K562 (cell line): Measurements from ENCODE around the gene KIF5A. TPM values are rescaled to one million over a fixed set of nuclear protein-coding genes. Genes with fewer than 3 reads are reported as not detected.

Experiments
- ARID1B ChIP-seq: fragments of 450-650 bp; IDR thresholded peaks from 2 replicates; pipeline ENCODE4 v1.6.1; 2016; ENCODE audit warnings: antibody characterized with exemption, mild to moderate bottlenecking, inconsistent platforms
- CBX1 ChIP-seq: sonication (generic); IDR thresholded peaks from 2 replicates; pipeline ENCODE4 v1.6.1; 2016; ENCODE audit warnings: antibody characterized with exemption, low read depth, mild to moderate bottlenecking
- DIDO1 ChIP-seq: fragments of 450-650 bp; IDR thresholded peaks from 2 replicates; pipeline ENCODE4 v1.6.1; 2016; ENCODE audit warnings: low read depth, missing biosample characterization, missing genetic modification characterization
- PRMT5 ChIP-seq: sonication (generic); formaldehyde crosslinking; IDR thresholded peaks from 2 replicates; pipeline ENCODE4 v1.5.0; 2020; ENCODE audit warnings: missing genetic modification reagents
- RFX1 ChIP-seq: fragments of 450-650 bp; IDR thresholded peaks from 2 replicates; pipeline ENCODE4 v1.6.1; 2016; ENCODE audit warnings: mild to moderate bottlenecking, moderate library complexity
- ZNF668 ChIP-seq: fragments of 250-450 bp; sonication (Bioruptor Pico); IDR thresholded peaks from 2 replicates; pipeline ENCODE4 v1.8.0; 2022; ENCODE audit warnings: mild to moderate bottlenecking, inconsistent platforms
- polyA plus RNA-seq, 8 experiments: library from polyadenylated mRNA; depleted of rRNA in 4 of 8; stranded (reverse) in 5 of 8; unstranded in 3 of 8; fragments of >200 nt; fragmentation: Nextera tagmentation in 2 of 8; fragmentation: Illumina TruSeq in 1 of 8; extraction: Ambion mirVana in 2 of 8; extraction: Trizol in 1 of 8; gene quantifications; 2 replicates each; pipeline versions ENCODE4 v1.2.1 to v1.2.3, GENCODE V29; 2011 to 2014; ENCODE audit warnings: inconsistent platforms in 1 of 8, missing spikeins in 1 of 8
- total RNA-seq, 7 experiments: library from RNA; depleted of rRNA in 6 of 7; stranded (reverse); fragments of >200 nt in 6 of 7; fragmentation: Illumina TruSeq in 2 of 7; extraction: Trizol in 2 of 7; gene quantifications; 2 replicates each; pipeline versions ENCODE4 v1.2.1 to v1.2.3, GENCODE V29; 2011 to 2021; ENCODE audit warnings: low replicate concordance in 1 of 7
- TF ChIP-seq, protein P1 (sequence below): fragments of 250-450 bp; sonication (Bioruptor Pico); IDR thresholded peaks from 2 replicates; pipeline ENCODE4 v1.5.0; 2021; ENCODE audit warnings: mild to moderate bottlenecking, borderline replicate concordance
- TF ChIP-seq, protein P2 (sequence below): fragments of 450-650 bp; IDR thresholded peaks from 2 replicates; pipeline ENCODE4 v1.6.1; 2016; ENCODE audit warnings: mild to moderate bottlenecking
- TF ChIP-seq, protein P3 (sequence below), 2 experiments: fragments of 200-800 bp in 1 of 2; sonication (Bioruptor generic) in 1 of 2; sonication (generic) in 1 of 2; formaldehyde crosslinking in 1 of 2; IDR thresholded peaks in 1 of 2; conservative IDR thresholded peaks in 1 of 2; 2 replicates each; pipeline versions ENCODE4 v1.5.0 to v1.6.1; 2016 to 2020; ENCODE audit warnings: missing compliant biosample characterization in 1 of 2, missing genetic modification characterization in 1 of 2, missing genetic modification reagents in 1 of 2
- TF ChIP-seq, protein P4 (sequence below): fragments of 250-450 bp; sonication (Bioruptor Pico); IDR thresholded peaks from 2 replicates; pipeline ENCODE4 v1.5.0; 2021
- TF ChIP-seq, protein P5 (sequence below): fragments of 150-350 bp; IDR thresholded peaks from 2 replicates; pipeline ENCODE4 v1.6.1; 2014; ENCODE audit warnings: low read depth, mild to moderate bottlenecking, low read length, borderline replicate concordance
- TF ChIP-seq, protein P6 (sequence below): fragments of 450-650 bp; formaldehyde crosslinking; IDR thresholded peaks from 2 replicates; pipeline ENCODE4 v1.4.0; 2020; ENCODE audit warnings: mild to moderate bottlenecking, moderate library complexity

KIF5A gene
- total and polyA plus RNA-seq, 9 of the 15 experiments (the other 6 are each of a cell fraction or from before 2014, with no cell fraction given): 3.4 to 17.7 (median 8.0) TPM

DNA sequence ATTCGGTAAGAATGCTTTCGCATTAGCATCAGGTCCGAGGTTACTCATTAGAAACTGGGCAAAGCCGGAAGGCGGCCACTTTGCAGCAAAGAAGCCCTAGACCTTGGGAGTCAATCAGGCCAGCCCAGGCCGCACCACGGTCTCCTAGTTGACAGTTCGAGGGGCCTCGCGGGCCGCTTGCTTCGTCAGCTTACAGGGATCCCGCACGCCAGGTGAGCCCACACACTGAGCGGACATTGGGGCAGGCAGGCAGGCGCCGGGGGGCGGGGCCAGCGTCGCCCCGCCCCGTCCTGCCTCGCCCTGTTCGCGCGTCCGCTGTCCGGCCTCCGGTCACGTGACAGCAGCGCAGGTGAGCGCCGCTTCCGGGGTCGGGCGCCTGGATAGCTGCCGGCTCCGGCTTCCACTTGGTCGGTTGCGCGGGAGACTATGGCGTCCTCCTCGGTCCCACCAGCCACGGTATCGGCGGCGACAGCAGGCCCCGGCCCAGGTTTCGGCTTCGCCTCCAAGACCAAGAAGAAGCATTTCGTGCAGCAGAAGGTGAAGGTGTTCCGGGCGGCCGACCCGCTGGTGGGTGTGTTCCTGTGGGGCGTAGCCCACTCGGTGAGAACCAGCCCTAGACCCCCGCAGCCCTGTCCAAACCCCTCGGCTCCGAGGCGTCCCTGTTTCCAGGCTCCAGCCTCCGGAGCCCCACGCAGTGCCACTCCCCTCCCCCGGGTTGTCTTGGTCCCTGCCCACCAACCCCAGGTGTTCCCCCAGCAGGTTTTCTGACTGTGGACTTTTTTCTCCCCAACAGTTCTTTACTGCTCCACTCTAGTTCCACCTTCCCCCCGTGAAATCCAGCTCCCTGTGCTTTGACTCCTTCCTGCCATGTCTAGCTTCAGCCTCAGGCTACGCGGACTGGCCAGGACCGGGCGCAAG lies 41.3 kb downstream of the KIF5A start, which contains the start of gene PIP4K2C (continued):
- TF ChIP-seq, protein P1, sequence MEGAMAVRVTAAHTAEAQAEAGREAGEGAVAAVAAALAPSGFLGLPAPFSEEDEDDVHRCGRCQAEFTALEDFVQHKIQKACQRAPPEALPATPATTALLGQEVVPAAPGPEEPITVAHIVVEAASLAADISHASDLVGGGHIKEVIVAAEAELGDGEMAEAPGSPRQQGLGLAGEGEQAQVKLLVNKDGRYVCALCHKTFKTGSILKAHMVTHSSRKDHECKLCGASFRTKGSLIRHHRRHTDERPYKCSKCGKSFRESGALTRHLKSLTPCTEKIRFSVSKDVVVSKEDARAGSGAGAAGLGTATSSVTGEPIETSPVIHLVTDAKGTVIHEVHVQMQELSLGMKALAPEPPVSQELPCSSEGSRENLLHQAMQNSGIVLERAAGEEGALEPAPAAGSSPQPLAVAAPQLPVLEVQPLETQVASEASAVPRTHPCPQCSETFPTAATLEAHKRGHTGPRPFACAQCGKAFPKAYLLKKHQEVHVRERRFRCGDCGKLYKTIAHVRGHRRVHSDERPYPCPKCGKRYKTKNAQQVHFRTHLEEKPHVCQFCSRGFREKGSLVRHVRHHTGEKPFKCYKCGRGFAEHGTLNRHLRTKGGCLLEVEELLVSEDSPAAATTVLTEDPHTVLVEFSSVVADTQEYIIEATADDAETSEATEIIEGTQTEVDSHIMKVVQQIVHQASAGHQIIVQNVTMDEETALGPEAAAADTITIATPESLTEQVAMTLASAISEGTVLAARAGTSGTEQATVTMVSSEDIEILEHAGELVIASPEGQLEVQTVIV (CRISPR knock-in tag): no peak
- TF ChIP-seq, protein P2, sequence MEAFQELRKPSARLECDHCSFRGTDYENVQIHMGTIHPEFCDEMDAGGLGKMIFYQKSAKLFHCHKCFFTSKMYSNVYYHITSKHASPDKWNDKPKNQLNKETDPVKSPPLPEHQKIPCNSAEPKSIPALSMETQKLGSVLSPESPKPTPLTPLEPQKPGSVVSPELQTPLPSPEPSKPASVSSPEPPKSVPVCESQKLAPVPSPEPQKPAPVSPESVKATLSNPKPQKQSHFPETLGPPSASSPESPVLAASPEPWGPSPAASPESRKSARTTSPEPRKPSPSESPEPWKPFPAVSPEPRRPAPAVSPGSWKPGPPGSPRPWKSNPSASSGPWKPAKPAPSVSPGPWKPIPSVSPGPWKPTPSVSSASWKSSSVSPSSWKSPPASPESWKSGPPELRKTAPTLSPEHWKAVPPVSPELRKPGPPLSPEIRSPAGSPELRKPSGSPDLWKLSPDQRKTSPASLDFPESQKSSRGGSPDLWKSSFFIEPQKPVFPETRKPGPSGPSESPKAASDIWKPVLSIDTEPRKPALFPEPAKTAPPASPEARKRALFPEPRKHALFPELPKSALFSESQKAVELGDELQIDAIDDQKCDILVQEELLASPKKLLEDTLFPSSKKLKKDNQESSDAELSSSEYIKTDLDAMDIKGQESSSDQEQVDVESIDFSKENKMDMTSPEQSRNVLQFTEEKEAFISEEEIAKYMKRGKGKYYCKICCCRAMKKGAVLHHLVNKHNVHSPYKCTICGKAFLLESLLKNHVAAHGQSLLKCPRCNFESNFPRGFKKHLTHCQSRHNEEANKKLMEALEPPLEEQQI: no peak
- TF ChIP-seq DIDO1 (tag) (no peak), PRMT5 (CRISPR knock-in tag) (no peak), CBX1 (no peak; the same call in 1 of the 2 replicates), ZNF668 (no peak), ARID1B (no peak), RFX1 (no peak)
- TF ChIP-seq, protein P3, sequence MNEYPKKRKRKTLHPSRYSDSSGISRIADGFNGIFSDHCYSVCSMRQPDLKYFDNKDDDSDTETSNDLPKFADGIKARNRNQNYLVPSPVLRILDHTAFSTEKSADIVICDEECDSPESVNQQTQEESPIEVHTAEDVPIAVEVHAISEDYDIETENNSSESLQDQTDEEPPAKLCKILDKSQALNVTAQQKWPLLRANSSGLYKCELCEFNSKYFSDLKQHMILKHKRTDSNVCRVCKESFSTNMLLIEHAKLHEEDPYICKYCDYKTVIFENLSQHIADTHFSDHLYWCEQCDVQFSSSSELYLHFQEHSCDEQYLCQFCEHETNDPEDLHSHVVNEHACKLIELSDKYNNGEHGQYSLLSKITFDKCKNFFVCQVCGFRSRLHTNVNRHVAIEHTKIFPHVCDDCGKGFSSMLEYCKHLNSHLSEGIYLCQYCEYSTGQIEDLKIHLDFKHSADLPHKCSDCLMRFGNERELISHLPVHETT (CRISPR knock-in tag; conservative IDR thresholded peaks at IDR 0.05 in 1 of 2, IDR thresholded peaks at IDR 0.05 in 1 of 2): no peak
- TF ChIP-seq, protein P4, sequence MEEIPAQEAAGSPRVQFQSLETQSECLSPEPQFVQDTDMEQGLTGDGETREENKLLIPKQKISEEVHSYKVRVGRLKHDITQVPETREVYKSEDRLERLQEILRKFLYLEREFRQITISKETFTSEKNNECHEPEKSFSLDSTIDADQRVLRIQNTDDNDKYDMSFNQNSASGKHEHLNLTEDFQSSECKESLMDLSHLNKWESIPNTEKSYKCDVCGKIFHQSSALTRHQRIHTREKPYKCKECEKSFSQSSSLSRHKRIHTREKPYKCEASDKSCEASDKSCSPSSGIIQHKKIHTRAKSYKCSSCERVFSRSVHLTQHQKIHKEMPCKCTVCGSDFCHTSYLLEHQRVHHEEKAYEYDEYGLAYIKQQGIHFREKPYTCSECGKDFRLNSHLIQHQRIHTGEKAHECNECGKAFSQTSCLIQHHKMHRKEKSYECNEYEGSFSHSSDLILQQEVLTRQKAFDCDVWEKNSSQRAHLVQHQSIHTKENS (CRISPR knock-in tag): no peak
- TF ChIP-seq, protein P5, sequence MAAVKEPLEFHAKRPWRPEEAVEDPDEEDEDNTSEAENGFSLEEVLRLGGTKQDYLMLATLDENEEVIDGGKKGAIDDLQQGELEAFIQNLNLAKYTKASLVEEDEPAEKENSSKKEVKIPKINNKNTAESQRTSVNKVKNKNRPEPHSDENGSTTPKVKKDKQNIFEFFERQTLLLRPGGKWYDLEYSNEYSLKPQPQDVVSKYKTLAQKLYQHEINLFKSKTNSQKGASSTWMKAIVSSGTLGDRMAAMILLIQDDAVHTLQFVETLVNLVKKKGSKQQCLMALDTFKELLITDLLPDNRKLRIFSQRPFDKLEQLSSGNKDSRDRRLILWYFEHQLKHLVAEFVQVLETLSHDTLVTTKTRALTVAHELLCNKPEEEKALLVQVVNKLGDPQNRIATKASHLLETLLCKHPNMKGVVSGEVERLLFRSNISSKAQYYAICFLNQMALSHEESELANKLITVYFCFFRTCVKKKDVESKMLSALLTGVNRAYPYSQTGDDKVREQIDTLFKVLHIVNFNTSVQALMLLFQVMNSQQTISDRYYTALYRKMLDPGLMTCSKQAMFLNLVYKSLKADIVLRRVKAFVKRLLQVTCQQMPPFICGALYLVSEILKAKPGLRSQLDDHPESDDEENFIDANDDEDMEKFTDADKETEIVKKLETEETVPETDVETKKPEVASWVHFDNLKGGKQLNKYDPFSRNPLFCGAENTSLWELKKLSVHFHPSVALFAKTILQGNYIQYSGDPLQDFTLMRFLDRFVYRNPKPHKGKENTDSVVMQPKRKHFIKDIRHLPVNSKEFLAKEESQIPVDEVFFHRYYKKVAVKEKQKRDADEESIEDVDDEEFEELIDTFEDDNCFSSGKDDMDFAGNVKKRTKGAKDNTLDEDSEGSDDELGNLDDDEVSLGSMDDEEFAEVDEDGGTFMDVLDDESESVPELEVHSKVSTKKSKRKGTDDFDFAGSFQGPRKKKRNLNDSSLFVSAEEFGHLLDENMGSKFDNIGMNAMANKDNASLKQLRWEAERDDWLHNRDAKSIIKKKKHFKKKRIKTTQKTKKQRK: no peak
- TF ChIP-seq, protein P6, sequence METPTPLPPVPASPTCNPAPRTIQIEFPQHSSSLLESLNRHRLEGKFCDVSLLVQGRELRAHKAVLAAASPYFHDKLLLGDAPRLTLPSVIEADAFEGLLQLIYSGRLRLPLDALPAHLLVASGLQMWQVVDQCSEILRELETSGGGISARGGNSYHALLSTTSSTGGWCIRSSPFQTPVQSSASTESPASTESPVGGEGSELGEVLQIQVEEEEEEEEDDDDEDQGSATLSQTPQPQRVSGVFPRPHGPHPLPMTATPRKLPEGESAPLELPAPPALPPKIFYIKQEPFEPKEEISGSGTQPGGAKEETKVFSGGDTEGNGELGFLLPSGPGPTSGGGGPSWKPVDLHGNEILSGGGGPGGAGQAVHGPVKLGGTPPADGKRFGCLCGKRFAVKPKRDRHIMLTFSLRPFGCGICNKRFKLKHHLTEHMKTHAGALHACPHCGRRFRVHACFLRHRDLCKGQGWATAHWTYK (CRISPR knock-in tag): no peak
